Gastroesophageal sphincter (tissue), 4 donors: Measurements from ENCODE around the gene ARID2. TPM values are rescaled to one million over a fixed set of nuclear protein-coding genes. Genes with fewer than 3 reads are reported as not detected.

Experiments used
- ATAC-seq: fragments of 150-250 bp; one replicate; pipeline ENCODE4 v1.9.1; 2016; ENCODE audit warnings: mild to moderate bottlenecking, moderate library complexity
- H3K27ac ChIP-seq, 4 donors: fragments of 200-600 bp; sonication (generic) in 3 of 4; 1 replicate in 3 of 4; 2 replicates in 1 of 4; pipeline ENCODE4 v1.5.1; 2016 to 2019
- H3K27me3 ChIP-seq: fragments of 200-600 bp; sonication (generic); one replicate; pipeline ENCODE4 v1.5.1; 2019
- H3K36me3 ChIP-seq, 2 donors: fragments of 200-600 bp; sonication (generic); one replicate each; pipeline ENCODE4 v1.5.1; 2019; ENCODE audit warnings: control low read depth in 1 of 2
- H3K4me1 ChIP-seq, 3 donors: fragments of 200-600 bp; sonication (generic); 1 replicate in 2 of 3; 2 replicates in 1 of 3; pipeline ENCODE4 v1.5.1; 2016 to 2019; ENCODE audit warnings: control low read depth in 2 of 3
- H3K4me3 ChIP-seq, 2 donors: fragments of 200-600 bp; sonication (generic); one replicate each; pipeline ENCODE4 v1.5.1; 2019; ENCODE audit warnings: mild to moderate bottlenecking in 1 of 2, moderate library complexity in 1 of 2
- H3K9me3 ChIP-seq, 3 donors: fragments of 200-600 bp; sonication (generic); one replicate each; pipeline ENCODE4 v1.5.1; 2017 to 2019; ENCODE audit warnings: control low read depth in 2 of 3
- CTCF ChIP-seq, 4 experiments: fragments of 200-600 bp in 2 of 4; fragments of 450-650 bp in 2 of 4; sonication (generic) in 1 of 4; IDR thresholded peaks; one replicate each; pipeline ENCODE4 v1.5.1; 2017 to 2019; ENCODE audit warnings: antibody characterized with exemption in 4 of 4, mild to moderate bottlenecking in 2 of 4, moderate library complexity in 2 of 4
- EP300 ChIP-seq: sonication (generic); formaldehyde crosslinking; IDR thresholded peaks from one replicate; pipeline ENCODE4 v1.6.1; 2017; ENCODE audit warnings: antibody characterized with exemption, mild to moderate bottlenecking
- POLR2A ChIP-seq, 2 donors: fragments of 450-650 bp; IDR thresholded peaks; one replicate each; pipeline ENCODE4 v1.6.1; 2017; ENCODE audit warnings: antibody characterized with exemption in 2 of 2, mild to moderate bottlenecking in 2 of 2, moderate library complexity in 1 of 2
- POLR2AphosphoS5 ChIP-seq: sonication (generic); formaldehyde crosslinking; IDR thresholded peaks from one replicate; pipeline ENCODE4 v1.6.1; 2017; ENCODE audit warnings: antibody characterized with exemption
- WGBS, 2 donors: methylation state at CpG; one replicate each; pipeline ENCODE4 v1.1.5; 2018; ENCODE audit warnings: low coverage in 1 of 2; 5-methylcytosine and 5-hydroxymethylcytosine counted together
- total RNA-seq, 4 donors: library from RNA; depleted of rRNA; stranded (reverse); fragments of >200 nt; gene quantifications; one replicate each; pipeline ENCODE4 v1.1.0, GENCODE V29; 2016

ARID2 gene
- total RNA-seq, 4 donors from 2014 or later, result 28.9 to 49.0 (median 32.1) TPM

- H3K4me3 ChIP-seq, result peak overlapping the region; percentile 89 to 93
- WGBS, 2 donors, result 2% methylated on average over 12 of the region's 12 CpGs
- H3K27ac ChIP-seq, result peak overlapping the region; percentile 98 to 100 (median 100)
- peaks cover 0 to 43% (median 16%) of the 10 kb centered on the region in 3 donors for H3K4me1 ChIP-seq
- no peak for ATAC-seq
- no peaks in the 10 kb centered on the region for H3K36me3 ChIP-seq
- peak; percentile 62 to 73 (median 71) for TF ChIP-seq CTCF (IDR thresholded peaks at IDR 0.05)
- no peak for TF ChIP-seq EP300
- peak; percentile 3 for TF ChIP-seq POLR2AphosphoS5
- TF ChIP-seq POLR2A (IDR thresholded peaks at IDR 0.05), result no peak
- no peaks in the 10 kb centered on the region for H3K27me3 ChIP-seq
- no peaks in the 10 kb centered on the region for H3K9me3 ChIP-seq
These were observed 3.6 kb upstream of the ARID2 start for GRCh38 chr12:45725631-45726602.

GRCh38 chr12:45726603-45727300 is 2.8 kb upstream of the ARID2 start:
- peaks cover 0 to 43% (median 16%) of the 10 kb centered on the region in 3 donors for H3K4me1 ChIP-seq
- no peak for ATAC-seq

GRCh38 chr12:45727301-45727979 is 2.1 kb upstream of the ARID2 start:
- 0 to 1% methylated on average over 13 to 16 of the region's 45 CpGs for WGBS, 2 donors
- H3K27me3 ChIP-seq, result no peaks in the 10 kb centered on the region
- peak overlapping the region; percentile 98 to 100 (median 100) for H3K27ac ChIP-seq
- peak overlapping the region; percentile 89 to 93 for H3K4me3 ChIP-seq
- no peaks in the 10 kb centered on the region for H3K9me3 ChIP-seq
- peaks cover 0 to 43% (median 16%) of the 10 kb centered on the region in 3 donors for H3K4me1 ChIP-seq
- no peak for TF ChIP-seq EP300
- TF ChIP-seq CTCF (IDR thresholded peaks at IDR 0.05), result peak in 1 of 4 experiments; percentile 19
- peak; percentile 87 for TF ChIP-seq POLR2AphosphoS5
- TF ChIP-seq POLR2A (IDR thresholded peaks at IDR 0.05), result peak; percentile 70 to 71
- no peaks in the 10 kb centered on the region for H3K36me3 ChIP-seq
- ATAC-seq, result peak; percentile 76

More at GRCh38 chr12:45726603-45727300, 2.8 kb upstream of the ARID2 start:
- no peaks in the 10 kb centered on the region for H3K27me3 ChIP-seq
- no peaks in the 10 kb centered on the region for H3K36me3 ChIP-seq
- peak overlapping the region; percentile 89 to 93 for H3K4me3 ChIP-seq
- TF ChIP-seq POLR2AphosphoS5 (no peak), CTCF (IDR thresholded peaks at IDR 0.05) (no peak), POLR2A (IDR thresholded peaks at IDR 0.05) (no peak), EP300 (no peak)
- H3K27ac ChIP-seq, result peak overlapping the region; percentile 98 to 100 (median 100)
- no peaks in the 10 kb centered on the region for H3K9me3 ChIP-seq
- WGBS, 2 donors, result 0% methylated on average over 6 to 13 of the region's 42 CpGs

GRCh38 chr12:45727980-45728629 is 1.4 kb upstream of the ARID2 start:
- 1% methylated on average over 17 of the region's 17 CpGs for WGBS, 2 donors
- H3K36me3 ChIP-seq, result no peaks in the 10 kb centered on the region
- H3K4me3 ChIP-seq, result peak overlapping the region; percentile 89 to 93
- H3K9me3 ChIP-seq, result no peaks in the 10 kb centered on the region
- TF ChIP-seq POLR2AphosphoS5 (no peak), CTCF (IDR thresholded peaks at IDR 0.05) (no peak), POLR2A (IDR thresholded peaks at IDR 0.05) (no peak), EP300 (no peak)
- H3K27me3 ChIP-seq, result no peaks in the 10 kb centered on the region
- peak overlapping the region; percentile 98 to 100 (median 100) for H3K27ac ChIP-seq
- peaks cover 4 to 43% (median 16%) of the 10 kb centered on the region in 3 donors for H3K4me1 ChIP-seq
- ATAC-seq, result no peak
